MM.1S (cell line): ENCODE measurements around the gene KRTAP5-7.

Source experiments
- DNase-seq: peaks from one replicate; pipeline ENCODE4 v3.0.0-alpha.2; 2015
- H2AFZ ChIP-seq: fragments of 300-600 bp; sonication (generic); 2 replicates; pipeline ENCODE4 v1.6.0; 2016; ENCODE audit warnings: antibody characterized with exemption, low read length
- H3F3A ChIP-seq: fragments of 300-600 bp; sonication (generic); 2 replicates; pipeline ENCODE4 v1.6.1; 2016; ENCODE audit warnings: mild to moderate bottlenecking, antibody characterized with exemption, low read length, moderate library complexity, mixed read lengths; ENCODE audit not compliant: insufficient read depth
- H3K27ac ChIP-seq: fragments of 300-600 bp; sonication (generic); 2 replicates; pipeline ENCODE4 v1.5.1; 2016; ENCODE audit warnings: mild to moderate bottlenecking, low read length
- H3K27me3 ChIP-seq: fragments of 300-600 bp; sonication (generic); replicated peaks from 2 replicates; pipeline ENCODE4 v1.6.0; 2016; ENCODE audit warnings: low read length; ENCODE audit not compliant: insufficient read depth
- H3K36me3 ChIP-seq: fragments of 300-600 bp; sonication (generic); replicated peaks from 2 replicates; pipeline ENCODE4 v1.6.1; 2016; ENCODE audit warnings: mild to moderate bottlenecking, low read length, mixed read lengths; ENCODE audit not compliant: insufficient read depth
- H3K4me1 ChIP-seq: fragments of 300-600 bp; sonication (generic); 2 replicates; pipeline ENCODE4 v1.6.1; 2016; ENCODE audit warnings: low read length, mixed read lengths
- H3K4me2 ChIP-seq: fragments of 300-600 bp; sonication (generic); 2 replicates; pipeline ENCODE4 v1.6.0; 2016; ENCODE audit warnings: low read depth, low read length
- H3K4me3 ChIP-seq: fragments of 300-600 bp; sonication (generic); 2 replicates; pipeline ENCODE4 v1.5.1; 2016; ENCODE audit warnings: low read length, mixed read lengths
- H3K79me2 ChIP-seq: fragments of 300-600 bp; sonication (generic); 2 replicates; pipeline ENCODE4 v1.6.1; 2016; ENCODE audit warnings: mixed run types, low read length, mixed read lengths
- H3K9ac ChIP-seq: fragments of 300-600 bp; sonication (generic); 2 replicates; pipeline ENCODE4 v1.6.1; 2016; ENCODE audit warnings: low read length, mixed read lengths
- H3K9me2 ChIP-seq: fragments of 300-600 bp; sonication (generic); replicated peaks from 2 replicates; pipeline ENCODE4 v1.6.1; 2016; ENCODE audit warnings: mild to moderate bottlenecking, low read length, mixed read lengths; ENCODE audit not compliant: insufficient read depth
- H3K9me3 ChIP-seq: fragments of 300-600 bp; sonication (generic); replicated peaks from 2 replicates; pipeline ENCODE4 v1.6.1; 2016; ENCODE audit warnings: mild to moderate bottlenecking, low read length, mixed read lengths; ENCODE audit not compliant: insufficient read depth
- H4K20me1 ChIP-seq: fragments of 300-600 bp; sonication (generic); 2 replicates; pipeline ENCODE4 v1.6.1; 2016; ENCODE audit warnings: mild to moderate bottlenecking, low read length, moderate library complexity, mixed read lengths; ENCODE audit not compliant: insufficient read depth
- EZH2 ChIP-seq: fragments of 300-600 bp; sonication (generic); optimal IDR thresholded peaks from 2 replicates; pipeline ENCODE3; 2017; ENCODE audit warnings: low read depth, mild to moderate bottlenecking, antibody characterized with exemption, low read length, mixed read lengths
- EZH2phosphoT487 ChIP-seq: fragments of 300-600 bp; sonication (generic); IDR thresholded peaks from 2 replicates; pipeline ENCODE4 v1.6.1; 2018; ENCODE audit warnings: antibody characterized with exemption, low read length
- TF ChIP-seq, protein P1 (sequence below): fragments of 300-600 bp; sonication (generic); IDR thresholded peaks from 2 replicates; pipeline ENCODE4 v1.5.1; 2016; ENCODE audit warnings: antibody characterized with exemption, low read length, mixed read lengths

KRTAP5-7 gene

DNA sequence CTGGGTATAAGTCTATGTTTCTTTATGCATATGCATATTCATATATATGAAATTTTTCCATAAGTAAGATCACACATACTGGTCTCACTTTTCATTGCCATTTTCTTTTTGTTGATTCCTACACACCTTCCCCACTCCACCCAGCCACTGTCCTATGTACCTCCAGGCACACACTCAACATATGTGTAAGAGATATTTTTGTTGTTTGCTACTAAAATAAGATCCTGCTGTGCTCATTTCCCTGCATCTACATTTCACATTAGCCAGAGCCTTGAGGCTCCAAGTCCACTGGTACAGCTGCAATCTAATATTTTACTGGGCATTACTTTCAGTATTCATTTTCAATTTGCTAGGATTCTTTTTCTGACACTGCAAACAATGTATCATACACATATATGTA, 30.2 kb downstream of the KRTAP5-7 start:
- Histone ChIP-seq H3K79me2 (no peaks in the 10 kb centered on the region), H4K20me1 (no peaks in the 10 kb centered on the region), H3K4me3 (no peak overlapping the region), H3K9me3 (no peaks in the 10 kb centered on the region), H3K9me2 (no peaks in the 10 kb centered on the region), H2AFZ (no peak overlapping the region), H3K4me1 (no peaks in the 10 kb centered on the region), H3K36me3 (no peaks in the 10 kb centered on the region), H3K27ac (no peak overlapping the region), H3K9ac (no peak overlapping the region), H3K4me2 (no peak overlapping the region), H3F3A (no peaks in the 10 kb centered on the region), H3K27me3 (peaks cover 30% of the 10 kb centered on the region)
- TF ChIP-seq EZH2 (no peak), EZH2phosphoT487 (no peak)
- TF ChIP-seq, protein P1, sequence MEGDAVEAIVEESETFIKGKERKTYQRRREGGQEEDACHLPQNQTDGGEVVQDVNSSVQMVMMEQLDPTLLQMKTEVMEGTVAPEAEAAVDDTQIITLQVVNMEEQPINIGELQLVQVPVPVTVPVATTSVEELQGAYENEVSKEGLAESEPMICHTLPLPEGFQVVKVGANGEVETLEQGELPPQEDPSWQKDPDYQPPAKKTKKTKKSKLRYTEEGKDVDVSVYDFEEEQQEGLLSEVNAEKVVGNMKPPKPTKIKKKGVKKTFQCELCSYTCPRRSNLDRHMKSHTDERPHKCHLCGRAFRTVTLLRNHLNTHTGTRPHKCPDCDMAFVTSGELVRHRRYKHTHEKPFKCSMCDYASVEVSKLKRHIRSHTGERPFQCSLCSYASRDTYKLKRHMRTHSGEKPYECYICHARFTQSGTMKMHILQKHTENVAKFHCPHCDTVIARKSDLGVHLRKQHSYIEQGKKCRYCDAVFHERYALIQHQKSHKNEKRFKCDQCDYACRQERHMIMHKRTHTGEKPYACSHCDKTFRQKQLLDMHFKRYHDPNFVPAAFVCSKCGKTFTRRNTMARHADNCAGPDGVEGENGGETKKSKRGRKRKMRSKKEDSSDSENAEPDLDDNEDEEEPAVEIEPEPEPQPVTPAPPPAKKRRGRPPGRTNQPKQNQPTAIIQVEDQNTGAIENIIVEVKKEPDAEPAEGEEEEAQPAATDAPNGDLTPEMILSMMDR, result no peak
- DNase-seq, result no peak

DNA sequence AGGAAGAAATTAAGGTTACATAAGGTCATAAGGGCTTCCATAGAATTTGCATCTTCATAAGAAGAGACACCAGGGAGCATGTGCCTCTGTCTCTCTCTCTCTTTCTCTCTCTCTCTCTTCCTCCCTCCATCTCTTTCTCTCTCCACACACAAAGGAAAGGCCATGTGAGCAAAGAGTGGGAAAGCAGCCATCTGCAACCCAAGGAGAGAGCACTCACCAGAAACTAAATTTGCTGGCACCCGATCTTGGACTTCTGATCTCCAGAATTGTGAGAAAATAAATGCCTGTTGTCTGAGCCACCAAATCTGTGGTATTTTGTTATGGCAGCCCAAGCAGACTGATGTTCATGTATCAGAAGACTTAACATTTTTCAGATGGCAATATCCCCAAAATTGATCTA, 31.9 kb downstream of the KRTAP5-7 start:
- Histone ChIP-seq H3F3A (no peaks in the 10 kb centered on the region), H3K9me2 (no peaks in the 10 kb centered on the region), H3K9me3 (no peaks in the 10 kb centered on the region), H3K4me1 (no peaks in the 10 kb centered on the region), H3K79me2 (no peaks in the 10 kb centered on the region), H3K9ac (no peak overlapping the region), H2AFZ (no peak overlapping the region), H3K27ac (no peak overlapping the region), H3K36me3 (no peaks in the 10 kb centered on the region), H4K20me1 (no peaks in the 10 kb centered on the region), H3K4me2 (no peak overlapping the region), H3K4me3 (no peak overlapping the region), H3K27me3 (peaks cover 46% of the 10 kb centered on the region)
- TF ChIP-seq EZH2 (no peak), EZH2phosphoT487 (no peak)
- TF ChIP-seq, protein P1, result no peak
- no peak for DNase-seq

DNA sequence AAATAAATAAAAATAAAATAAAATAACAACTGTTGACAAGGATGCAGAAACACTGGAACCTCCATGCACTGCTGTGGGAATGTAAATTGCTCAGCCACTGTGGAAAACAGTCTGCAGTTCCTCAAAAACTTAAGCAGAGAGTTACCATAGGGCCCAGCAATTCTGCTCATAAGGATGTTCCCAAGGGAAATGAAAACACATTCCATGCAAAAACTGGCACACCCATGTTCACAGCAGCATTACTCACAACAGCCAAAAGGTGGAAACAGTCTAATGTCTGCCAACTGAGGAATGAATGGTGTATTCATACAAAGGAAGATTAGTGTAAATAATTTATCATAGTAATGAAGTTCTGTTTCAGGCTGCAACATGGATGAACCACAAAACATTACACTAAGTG, 35.1 kb downstream of the KRTAP5-7 start:
- Histone ChIP-seq H3K9me2 (no peaks in the 10 kb centered on the region), H2AFZ (no peak overlapping the region), H3F3A (no peaks in the 10 kb centered on the region), H3K9me3 (no peaks in the 10 kb centered on the region), H3K36me3 (no peaks in the 10 kb centered on the region), H3K4me1 (no peaks in the 10 kb centered on the region), H3K79me2 (no peaks in the 10 kb centered on the region), H3K4me3 (no peak overlapping the region), H3K27me3 (peaks cover 52% of the 10 kb centered on the region), H4K20me1 (no peaks in the 10 kb centered on the region), H3K4me2 (no peak overlapping the region), H3K27ac (no peak overlapping the region), H3K9ac (no peak overlapping the region)
- TF ChIP-seq EZH2 (no peak), EZH2phosphoT487 (no peak)
- TF ChIP-seq, protein P1, result no peak
- no peak for DNase-seq
